ENCODE measurements around the gene CDC14A.
A peak's percentile ranks its signal among the peaks of the same experiment; 100 is the strongest.

Gene CDC14A

DNA sequence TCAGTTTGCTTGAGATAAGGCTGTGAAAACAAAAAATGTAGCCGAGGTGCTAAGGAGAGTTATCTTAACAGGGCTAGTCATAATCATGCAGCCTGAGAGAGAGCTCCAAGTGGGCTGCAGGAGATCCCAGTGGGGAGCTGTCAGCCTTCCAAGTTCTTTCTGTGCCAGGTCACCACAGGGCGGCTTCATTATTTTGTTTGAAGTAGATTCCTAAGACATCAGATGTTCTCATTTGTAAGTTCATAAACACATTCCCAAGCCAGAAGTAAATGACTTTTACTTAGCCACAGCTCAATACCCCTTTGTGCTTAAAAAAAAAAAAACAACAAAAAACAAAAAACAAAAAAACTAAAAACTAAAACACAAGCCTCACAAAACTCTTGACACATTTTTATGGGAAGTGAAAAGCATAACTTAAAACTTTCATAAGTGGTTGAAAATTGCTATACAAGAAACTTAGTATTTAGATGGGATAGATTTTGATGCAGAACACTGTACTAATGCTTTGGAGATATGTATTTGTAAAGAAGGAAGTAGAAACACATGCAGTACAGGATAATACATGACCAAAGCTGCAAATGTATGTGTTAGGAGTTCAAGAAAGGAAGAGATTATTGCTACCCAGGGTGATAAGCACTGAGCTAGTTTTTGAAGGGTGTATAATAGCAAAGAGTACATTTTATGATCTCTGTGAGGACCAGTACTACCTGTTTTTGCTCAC is 8.6 kb downstream of the CDC14A start:
- Mint-ChIP-seq H3K36me3 (ENCODE audit: low read depth) (peaks cover 56% of the 10 kb centered on the region), H3K27me3 (ENCODE audit: low read depth) (no peaks in the 10 kb centered on the region), H3K4me1 (peaks cover 57% of the 10 kb centered on the region), H3K9me3 (no peaks in the 10 kb centered on the region), H3K27ac (peak overlapping the region; percentile 79 to 90 (median 89)), H3K4me3 (peak overlapping the region; percentile 0 to 24 (median 22))
- TF ChIP-seq CTCF (IDR thresholded peaks at IDR 0.05; ENCODE audit: unreplicated experiment in 3 of 3): no peak

GRCh38 chr1:100361511-100362089 is 9.3 kb downstream of the CDC14A start:
- peaks cover 54% of the 10 kb centered on the region for H3K4me1 Mint-ChIP-seq
- no peaks in the 10 kb centered on the region for H3K9me3 Mint-ChIP-seq
- peak overlapping the region in 2 of 3 experiments; percentile 22 to 31 for H3K4me3 Mint-ChIP-seq
- H3K36me3 Mint-ChIP-seq (ENCODE audit: low read depth): peaks cover 53% of the 10 kb centered on the region
- no peaks in the 10 kb centered on the region for H3K27me3 Mint-ChIP-seq (ENCODE audit: low read depth)
- TF ChIP-seq CTCF (IDR thresholded peaks at IDR 0.05; ENCODE audit: unreplicated experiment in 3 of 3): no peak
- H3K27ac Mint-ChIP-seq: peak overlapping the region; percentile 79 to 90 (median 89)

- Mint-ChIP-seq H3K9me3 (no peaks in the 10 kb centered on the region), H3K27ac (peak overlapping the region; percentile 79 to 90 (median 80)), H3K4me3 (peak overlapping the region in 2 of 3 experiments; percentile 11 to 48), H3K36me3 (ENCODE audit: low read depth) (peaks cover 54% of the 10 kb centered on the region), H3K4me1 (peaks cover 43% of the 10 kb centered on the region), H3K27me3 (ENCODE audit: low read depth) (no peaks in the 10 kb centered on the region)
- no peak for TF ChIP-seq CTCF (IDR thresholded peaks at IDR 0.05; ENCODE audit: unreplicated experiment in 3 of 3)
These were observed 10.6 kb downstream of the CDC14A start for GRCh38 chr1:100362821-100363466.

DNA sequence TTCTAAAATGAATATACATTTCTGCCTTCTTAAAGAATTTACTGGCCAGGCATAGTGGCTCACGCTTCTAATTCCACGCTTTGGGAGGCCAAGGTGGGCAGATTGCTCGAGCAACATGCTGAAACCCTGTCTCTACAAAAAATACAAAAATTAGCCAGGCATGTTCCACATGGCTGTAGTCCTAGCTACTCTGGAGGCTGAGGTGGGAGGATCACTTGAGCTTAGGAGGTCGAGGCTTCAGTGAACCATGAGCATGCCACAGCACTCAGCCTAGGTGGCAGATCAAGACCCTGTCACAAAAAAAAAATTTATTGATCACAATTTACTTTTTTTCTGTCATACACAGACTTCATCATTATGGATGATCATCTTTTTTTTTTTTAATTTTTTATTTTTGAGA is 11.5 kb downstream of the CDC14A start:
- Mint-ChIP-seq H3K4me1 (peaks cover 37% of the 10 kb centered on the region), H3K36me3 (ENCODE audit: low read depth) (peaks cover 56% of the 10 kb centered on the region), H3K27me3 (ENCODE audit: low read depth) (no peaks in the 10 kb centered on the region), H3K27ac (peak overlapping the region in 1 of 3 experiments; percentile 69), H3K4me3 (no peak overlapping the region), H3K9me3 (no peaks in the 10 kb centered on the region)
- no peak for TF ChIP-seq CTCF (IDR thresholded peaks at IDR 0.05; ENCODE audit: unreplicated experiment in 3 of 3)

DNA sequence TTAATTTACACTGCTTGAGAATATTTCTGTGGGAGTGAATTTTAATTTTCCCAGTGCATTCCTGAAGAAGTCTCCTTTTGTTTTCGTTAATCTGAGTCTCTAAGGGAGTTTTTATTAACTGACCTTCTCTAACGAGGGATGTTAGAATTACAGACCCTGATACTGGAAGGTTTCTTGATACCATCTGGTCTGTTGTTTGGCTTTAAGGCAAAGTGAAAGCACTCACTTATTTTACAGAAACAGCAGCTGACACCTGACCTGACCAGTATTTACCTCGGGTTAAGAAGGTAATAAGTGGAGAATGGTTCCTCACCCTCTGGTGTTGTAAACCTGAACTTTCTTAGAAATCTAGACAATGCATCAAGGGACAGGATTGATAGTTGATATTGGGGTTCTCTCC is 12.4 kb downstream of the CDC14A start:
- peaks cover 56% of the 10 kb centered on the region for H3K36me3 Mint-ChIP-seq (ENCODE audit: low read depth)
- peak overlapping the region; percentile 25 to 58 (median 26) for H3K4me3 Mint-ChIP-seq
- H3K27me3 Mint-ChIP-seq (ENCODE audit: low read depth): no peaks in the 10 kb centered on the region
- peaks cover 33% of the 10 kb centered on the region for H3K4me1 Mint-ChIP-seq
- peaks cover 4% of the 10 kb centered on the region for H3K9me3 Mint-ChIP-seq
- peak overlapping the region; percentile 93 to 95 (median 94) for H3K27ac Mint-ChIP-seq
- TF ChIP-seq CTCF (IDR thresholded peaks at IDR 0.05; ENCODE audit: unreplicated experiment in 3 of 3): no peak

Data from nephron (organoid).